Measurements from ENCODE around the gene MEIS3.

DNA sequence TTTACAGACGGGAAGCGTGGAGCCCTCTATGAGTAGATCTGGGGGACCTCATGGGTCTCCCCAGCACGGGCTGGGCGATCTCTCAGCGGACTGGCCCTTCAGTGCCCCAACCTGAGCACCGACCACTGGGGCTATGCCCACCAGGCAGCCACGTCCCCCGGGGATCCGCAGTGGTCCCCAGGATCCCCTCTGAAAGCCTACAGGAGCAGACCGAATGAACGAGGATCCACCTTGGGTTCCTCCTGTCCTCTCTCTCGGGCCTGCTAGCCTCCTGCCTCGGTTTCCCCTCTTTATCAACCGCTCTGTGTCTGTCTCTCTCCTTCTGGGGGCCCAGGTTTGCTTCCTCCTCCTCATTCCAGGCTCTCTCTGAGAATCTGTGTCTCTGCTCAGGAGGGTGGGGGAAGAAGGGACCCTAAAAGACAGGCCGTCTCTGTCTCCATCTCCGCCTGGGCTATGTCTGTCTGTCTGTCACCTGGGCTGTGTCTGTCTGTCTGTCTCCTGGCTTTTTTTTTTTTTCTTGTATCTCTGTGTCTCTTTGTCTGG lies 2.0 kb upstream of the MEIS3 start:
- TF ChIP-seq, protein P1, sequence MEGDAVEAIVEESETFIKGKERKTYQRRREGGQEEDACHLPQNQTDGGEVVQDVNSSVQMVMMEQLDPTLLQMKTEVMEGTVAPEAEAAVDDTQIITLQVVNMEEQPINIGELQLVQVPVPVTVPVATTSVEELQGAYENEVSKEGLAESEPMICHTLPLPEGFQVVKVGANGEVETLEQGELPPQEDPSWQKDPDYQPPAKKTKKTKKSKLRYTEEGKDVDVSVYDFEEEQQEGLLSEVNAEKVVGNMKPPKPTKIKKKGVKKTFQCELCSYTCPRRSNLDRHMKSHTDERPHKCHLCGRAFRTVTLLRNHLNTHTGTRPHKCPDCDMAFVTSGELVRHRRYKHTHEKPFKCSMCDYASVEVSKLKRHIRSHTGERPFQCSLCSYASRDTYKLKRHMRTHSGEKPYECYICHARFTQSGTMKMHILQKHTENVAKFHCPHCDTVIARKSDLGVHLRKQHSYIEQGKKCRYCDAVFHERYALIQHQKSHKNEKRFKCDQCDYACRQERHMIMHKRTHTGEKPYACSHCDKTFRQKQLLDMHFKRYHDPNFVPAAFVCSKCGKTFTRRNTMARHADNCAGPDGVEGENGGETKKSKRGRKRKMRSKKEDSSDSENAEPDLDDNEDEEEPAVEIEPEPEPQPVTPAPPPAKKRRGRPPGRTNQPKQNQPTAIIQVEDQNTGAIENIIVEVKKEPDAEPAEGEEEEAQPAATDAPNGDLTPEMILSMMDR (conservative IDR thresholded peaks at IDR 0.05; ENCODE audit: low read length): no peak
- 0 out of 2 replicates have a peak, but pooled peaks have one; percentile 18 for TF ChIP-seq EZH2phosphoT487 (IDR thresholded peaks at IDR 0.05; ENCODE audit: borderline replicate concordance, low read depth, low read length)
